PC-3 (cell line): Measurements from ENCODE around the gene NDUFAF2. TPM values are rescaled to one million over a fixed set of nuclear protein-coding genes. Genes with fewer than 3 reads are reported as not detected.

Experiments used
- ATAC-seq: fragments of 200-7000 bp; cut with Tn5 transposase; 2 replicates; pipeline ENCODE4 v1.9.1; 2020; ENCODE audit warnings: mild to moderate bottlenecking, moderate library complexity
- BruUV-seq: library from RNA; stranded (reverse); fragments of 400-500 nt; replicated peaks from 2 replicates; lab custom pipeline; 2021; lab: Mats Ljungman, UMichigan
- CTCF ChIA-PET: fragments of 300-600 bp; sonication (Branson Sonifier 250); formaldehyde crosslinking; loops from one replicate; lab custom pipeline; 2022; ENCODE audit warnings: antibody characterized with exemption; lab: Charles Lee
- POLR2A ChIA-PET: fragments of 300-600 bp; sonication (Branson Sonifier 250); formaldehyde crosslinking; loops from one replicate; lab custom pipeline; 2022; ENCODE audit warnings: antibody characterized with exemption; ENCODE audit not compliant: unreplicated experiment; lab: Charles Lee
- DNase-seq: peaks from one replicate; pipeline ENCODE4 v3.0.0-alpha.2; 2015
- H2AFZ ChIP-seq: fragments of 300-600 bp; sonication (generic); 2 replicates; pipeline ENCODE4 v1.6.0; 2016; ENCODE audit warnings: antibody characterized with exemption, low read length
- H3F3A ChIP-seq: fragments of 300-600 bp; sonication (generic); one replicate; pipeline ENCODE4 v1.6.0; 2017; ENCODE audit warnings: antibody characterized with exemption, low read length, control low read depth, mild to moderate bottlenecking; ENCODE audit not compliant: unreplicated experiment
- H3K27ac ChIP-seq: fragments of 300-600 bp; sonication (generic); 2 replicates; pipeline ENCODE4 v1.5.1; 2016; ENCODE audit warnings: mild to moderate bottlenecking, low read length
- H3K27me3 ChIP-seq: fragments of 300-600 bp; sonication (generic); 2 replicates; pipeline ENCODE4 v1.6.1; 2016; ENCODE audit warnings: low read length, mixed read lengths
- H3K36me3 ChIP-seq: fragments of 300-600 bp; sonication (generic); 2 replicates; pipeline ENCODE4 v1.6.1; 2016; ENCODE audit warnings: low read depth, mixed run types, low read length, mixed read lengths
- H3K4me1 ChIP-seq: fragments of 300-600 bp; sonication (generic); 2 replicates; pipeline ENCODE4 v1.5.1; 2016; ENCODE audit warnings: low read length; ENCODE audit not compliant: insufficient read depth
- H3K4me2 ChIP-seq: fragments of 300-600 bp; sonication (generic); 2 replicates; pipeline ENCODE4 v1.6.0; 2016; ENCODE audit warnings: low read length
- H3K4me3 ChIP-seq: fragments of 300-600 bp; sonication (generic); 2 replicates; pipeline ENCODE4 v1.5.1; 2016; ENCODE audit warnings: mild to moderate bottlenecking, low read length, mixed read lengths
- H3K79me2 ChIP-seq: fragments of 300-600 bp; sonication (generic); 2 replicates; pipeline ENCODE4 v1.6.1; 2017; ENCODE audit warnings: low read length, mixed read lengths
- H3K9ac ChIP-seq: fragments of 300-600 bp; sonication (generic); 2 replicates; pipeline ENCODE4 v1.6.0; 2016; ENCODE audit warnings: mild to moderate bottlenecking, low read length
- H3K9me2 ChIP-seq: fragments of 300-600 bp; sonication (generic); replicated peaks from 2 replicates; pipeline ENCODE4 v1.6.1; 2016; ENCODE audit warnings: mixed run types, low read length, mixed read lengths
- H3K9me3 ChIP-seq: fragments of 300-600 bp; sonication (generic); 2 replicates; pipeline ENCODE4 v1.6.1; 2016; ENCODE audit warnings: low read length, mixed read lengths
- H4K20me1 ChIP-seq: fragments of 300-600 bp; sonication (generic); 2 replicates; pipeline ENCODE4 v1.6.1; 2016; ENCODE audit warnings: low read length, mixed read lengths
- CTCF ChIP-seq: fragments of 300-600 bp; sonication (generic); conservative IDR thresholded peaks from 2 replicates; pipeline ENCODE4 v1.5.1; 2017; ENCODE audit warnings: antibody characterized with exemption, low read depth, mild to moderate bottlenecking, low read length
- EZH2 ChIP-seq: fragments of 300-600 bp; sonication (generic); IDR thresholded peaks from one replicate; pipeline ENCODE4 v1.6.1; 2017; ENCODE audit warnings: antibody characterized with exemption, mild to moderate bottlenecking, low read length; ENCODE audit not compliant: unreplicated experiment
- EZH2phosphoT487 ChIP-seq: fragments of 300-600 bp; sonication (generic); IDR thresholded peaks from 2 replicates; pipeline ENCODE4 v1.6.1; 2018; ENCODE audit warnings: mild to moderate bottlenecking, antibody characterized with exemption, low read length, borderline replicate concordance
- intact Hi-C: fragments of 100-400 bp; cut with micrococcal nuclease; formaldehyde crosslinking; loops from 2 replicates; pipeline ENCODE4 v1.9.0; 2023
- total RNA-seq: library from RNA; depleted of rRNA; stranded (reverse); fragments of >200 nt; gene quantifications from 2 replicates; pipeline ENCODE4 v1.2.3, GENCODE V29; 2014

The NDUFAF2 gene
- total RNA-seq, 1 experiment from 2014 or later: 41.9 TPM

GRCh38 chr5:61148515-61148914 lies 203.5 kb downstream of the NDUFAF2 start:
- H3K9me2 ChIP-seq: no peaks in the 10 kb centered on the region
- H2AFZ ChIP-seq: no peak overlapping the region
- H3K4me2 ChIP-seq: no peak overlapping the region
- H4K20me1 ChIP-seq: no peaks in the 10 kb centered on the region
- H3K27ac ChIP-seq: no peak overlapping the region
- intact Hi-C loops: no loop called here
- no peaks in the 10 kb centered on the region for H3K4me1 ChIP-seq
- no peak for ATAC-seq
- POLR2A ChIA-PET: no interaction called here
- CTCF ChIA-PET: no interaction called here
- H3K79me2 ChIP-seq: no peaks in the 10 kb centered on the region
- no peak for DNase-seq
- no peak overlapping the region for H3K9ac ChIP-seq
- no peaks in the 10 kb centered on the region for H3F3A ChIP-seq
- no TSS peak for BruUV-seq
- TF ChIP-seq CTCF: no peak
- TF ChIP-seq EZH2: no peak
- no peak for TF ChIP-seq EZH2phosphoT487
- H3K36me3 ChIP-seq: no peaks in the 10 kb centered on the region
- H3K27me3 ChIP-seq: no peaks in the 10 kb centered on the region
- no peak overlapping the region for H3K4me3 ChIP-seq
- no peaks in the 10 kb centered on the region for H3K9me3 ChIP-seq

- no peaks in the 10 kb centered on the region for H3K9me3 ChIP-seq
- ChIA-PET POLR2A (no interaction called here), CTCF (no interaction called here)
- H2AFZ ChIP-seq: no peak overlapping the region
- H3K4me3 ChIP-seq: no peak overlapping the region
- H3K4me2 ChIP-seq: no peak overlapping the region
- H3K9me2 ChIP-seq: no peaks in the 10 kb centered on the region
- H3K27ac ChIP-seq: no peak overlapping the region
- H3F3A ChIP-seq: no peaks in the 10 kb centered on the region
- no peaks in the 10 kb centered on the region for H3K4me1 ChIP-seq
- DNase-seq (no peak), ATAC-seq (no peak)
- TF ChIP-seq EZH2 (no peak), EZH2phosphoT487 (no peak), CTCF (no peak)
- H3K9ac ChIP-seq: no peak overlapping the region
- no peaks in the 10 kb centered on the region for H3K36me3 ChIP-seq
- no peaks in the 10 kb centered on the region for H3K27me3 ChIP-seq
- intact Hi-C loops: no loop called here
- no peaks in the 10 kb centered on the region for H4K20me1 ChIP-seq
- no peaks in the 10 kb centered on the region for H3K79me2 ChIP-seq
- no TSS peak for BruUV-seq
Measured at GRCh38 chr5:61151893-61152292, 206.9 kb downstream of the NDUFAF2 start.

GRCh38 chr5:61159070-61159469 lies 214.1 kb downstream of the NDUFAF2 start:
- Histone ChIP-seq H3K27me3 (no peaks in the 10 kb centered on the region), H3K4me1 (peaks cover 27% of the 10 kb centered on the region), H3K4me2 (peak overlapping the region; percentile 30; the same call in 1 of the 2 replicates), H3K4me3 (no peak overlapping the region; the same call in 1 of the 2 replicates), H3F3A (no peaks in the 10 kb centered on the region), H4K20me1 (no peaks in the 10 kb centered on the region), H2AFZ (no peak overlapping the region), H3K9ac (no peak overlapping the region), H3K9me3 (no peaks in the 10 kb centered on the region), H3K9me2 (no peaks in the 10 kb centered on the region), H3K36me3 (peaks cover 14% of the 10 kb centered on the region), H3K79me2 (peaks cover 60% of the 10 kb centered on the region), H3K27ac (no peak overlapping the region)
- TF ChIP-seq CTCF (peak; percentile 23; the same call in 1 of the 2 replicates), EZH2 (no peak)
- ATAC-seq (no peak), DNase-seq (peak; percentile 10)
- ChIA-PET CTCF (no interaction called here), POLR2A (no interaction called here)
- BruUV-seq: no TSS peak
- intact Hi-C loops: no loop called here
